Astrocyte (in vitro differentiated cells and primary cell): ENCODE results near the gene SLC2A2. TPM values are rescaled to one million over a fixed set of nuclear protein-coding genes. Genes with fewer than 3 reads are reported as not detected.

Source experiments
- DNase-seq: peaks from one replicate; pipeline ENCODE4 v3.0.0-alpha.2; 2010; ENCODE audit warnings: low read depth
- FAIRE-seq: peaks from 2 replicates; lab custom pipeline; 2011; peaks lifted over from hg19 to GRCh38; lab: Jason Lieb, UNC
- H2AFZ ChIP-seq: 2 replicates; pipeline ENCODE4 v1.6.0; 2012; ENCODE audit warnings: low read depth, low read length, inconsistent platforms
- H3K27ac ChIP-seq: 2 replicates; pipeline ENCODE4 v1.5.1; 2011; ENCODE audit warnings: low read depth, low read length, inconsistent platforms
- H3K27me3 ChIP-seq: 2 replicates; pipeline ENCODE4 v1.6.0; 2011; ENCODE audit warnings: low read length, inconsistent platforms; ENCODE audit not compliant: insufficient read depth
- H3K36me3 ChIP-seq: 2 replicates; pipeline ENCODE4 v1.5.1; 2011; ENCODE audit warnings: low read length, inconsistent platforms; ENCODE audit not compliant: insufficient read depth
- H3K4me1 ChIP-seq: 2 replicates; pipeline ENCODE4 v1.5.1; 2011; ENCODE audit warnings: low read length, inconsistent platforms; ENCODE audit not compliant: insufficient read depth
- H3K4me2 ChIP-seq: 2 replicates; pipeline ENCODE4 v1.6.0; 2012; ENCODE audit warnings: low read length, inconsistent platforms
- H3K4me3 ChIP-seq: 2 replicates; pipeline ENCODE4 v1.5.1; 2011; ENCODE audit warnings: low read depth, mild to moderate bottlenecking, low read length, inconsistent platforms; ENCODE audit not compliant: insufficient read depth
- H3K79me2 ChIP-seq: 2 replicates; pipeline ENCODE4 v1.6.0; 2012; ENCODE audit warnings: mild to moderate bottlenecking, low read length, inconsistent platforms; ENCODE audit not compliant: insufficient read depth
- H3K9ac ChIP-seq: 2 replicates; pipeline ENCODE4 v1.6.0; 2012; ENCODE audit warnings: mild to moderate bottlenecking, low read length, inconsistent platforms
- H3K9me3 ChIP-seq: 2 replicates; pipeline ENCODE4 v1.5.1; 2012; ENCODE audit warnings: low read depth, mild to moderate bottlenecking, low read length, inconsistent platforms; ENCODE audit not compliant: insufficient read depth
- H4K20me1 ChIP-seq: 2 replicates; pipeline ENCODE4 v1.6.0; 2012; ENCODE audit warnings: low read length, inconsistent platforms; ENCODE audit not compliant: insufficient read depth
- H3K27ac Mint-ChIP-seq: one replicate; pipeline ENCODE4 v1.8.0; 2021; ENCODE audit warnings: mild to moderate bottlenecking, mixed read lengths; ENCODE audit not compliant: unreplicated experiment
- H3K27me3 Mint-ChIP-seq: one replicate; pipeline ENCODE4 v1.8.0; 2021; ENCODE audit warnings: low read depth, mixed read lengths; ENCODE audit not compliant: unreplicated experiment
- H3K36me3 Mint-ChIP-seq: one replicate; pipeline ENCODE4 v1.8.0; 2021; ENCODE audit warnings: low read depth, mixed read lengths; ENCODE audit not compliant: unreplicated experiment
- H3K4me1 Mint-ChIP-seq: one replicate; pipeline ENCODE4 v1.8.0; 2021; ENCODE audit warnings: low read depth, mixed read lengths; ENCODE audit not compliant: unreplicated experiment
- H3K4me3 Mint-ChIP-seq: one replicate; pipeline ENCODE4 v1.8.0; 2021; ENCODE audit warnings: mild to moderate bottlenecking, moderate library complexity, mixed read lengths; ENCODE audit not compliant: unreplicated experiment
- H3K9me3 Mint-ChIP-seq: one replicate; pipeline ENCODE4 v1.8.0; 2021; ENCODE audit warnings: mild to moderate bottlenecking, mixed read lengths; ENCODE audit not compliant: unreplicated experiment
- CTCF ChIP-seq: IDR thresholded peaks from 2 replicates; pipeline ENCODE4 v1.5.1; 2011; ENCODE audit warnings: low read depth, mild to moderate bottlenecking, inconsistent platforms, low read length, moderate library complexity; ENCODE audit not compliant: insufficient read depth
- EZH2 ChIP-seq: IDR thresholded peaks from 2 replicates; pipeline ENCODE4 v1.6.1; 2012; ENCODE audit warnings: mild to moderate bottlenecking, low read length, inconsistent platforms; ENCODE audit not compliant: insufficient read depth
- total RNA-seq: library from RNA; stranded (reverse); gene quantifications from 2 replicates; pipeline ENCODE4 v1.2.1, GENCODE V29; 2021

SLC2A2 gene
- total RNA-seq, 1 donor from 2014 or later, result not detected

DNA sequence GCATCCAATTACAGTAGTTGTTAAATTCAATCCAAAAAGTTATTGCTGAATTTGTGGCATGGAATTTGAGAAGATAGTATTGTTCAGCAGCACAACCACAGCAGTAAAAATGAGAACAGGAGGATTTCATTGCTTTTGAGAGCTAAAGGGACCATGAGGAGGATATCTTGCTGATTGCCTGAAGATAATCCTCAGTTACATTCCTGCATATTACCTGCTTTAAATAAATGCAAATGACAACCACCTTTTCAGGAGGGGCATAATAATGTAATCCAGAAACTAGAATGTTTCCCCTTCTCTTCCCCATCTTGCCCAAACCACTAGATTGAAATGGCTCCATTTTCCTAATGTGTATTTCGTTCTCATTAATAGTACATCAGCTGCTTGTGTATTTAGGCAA is 35.2 kb upstream of the SLC2A2 start:
- H4K20me1 ChIP-seq, result no peaks in the 10 kb centered on the region
- TF ChIP-seq EZH2, result no peak
- no peak for TF ChIP-seq CTCF
- Mint-ChIP-seq H3K9me3 (no peaks in the 10 kb centered on the region), H3K4me3 (no peak overlapping the region), H3K27ac (no peak overlapping the region), H3K36me3 (peaks cover 20% of the 10 kb centered on the region), H3K27me3 (no peaks in the 10 kb centered on the region), H3K4me1 (no peaks in the 10 kb centered on the region)
- no peak overlapping the region for H3K9ac ChIP-seq
- H3K4me2 ChIP-seq, result no peak overlapping the region
- no peak overlapping the region for H2AFZ ChIP-seq
- no peak overlapping the region for H3K27ac ChIP-seq
- FAIRE-seq, result no peak
- H3K79me2 ChIP-seq, result no peaks in the 10 kb centered on the region
- no peaks in the 10 kb centered on the region for H3K27me3 ChIP-seq
- H3K4me3 ChIP-seq, result no peak overlapping the region
- no peaks in the 10 kb centered on the region for H3K9me3 ChIP-seq
- no peaks in the 10 kb centered on the region for H3K36me3 ChIP-seq
- DNase-seq, result no peak
- peaks cover 5% of the 10 kb centered on the region for H3K4me1 ChIP-seq

GRCh38 chr3:171059978-171060377 is 33.5 kb upstream of the SLC2A2 start:
- H3K4me1 Mint-ChIP-seq, result peaks cover 4% of the 10 kb centered on the region
- Histone ChIP-seq H3K4me1 (peaks cover 20% of the 10 kb centered on the region), H3K36me3 (no peaks in the 10 kb centered on the region), H2AFZ (no peak overlapping the region), H3K27ac (no peak overlapping the region), H3K79me2 (no peaks in the 10 kb centered on the region), H3K27me3 (no peaks in the 10 kb centered on the region), H4K20me1 (no peaks in the 10 kb centered on the region), H3K4me2 (no peak overlapping the region), H3K9ac (no peak overlapping the region), H3K9me3 (no peaks in the 10 kb centered on the region), H3K4me3 (no peak overlapping the region)
- H3K4me3 Mint-ChIP-seq, result no peak overlapping the region
- DNase-seq (peak; percentile 7), FAIRE-seq (no peak)
- no peak overlapping the region for H3K27ac Mint-ChIP-seq
- H3K9me3 Mint-ChIP-seq, result no peaks in the 10 kb centered on the region
- H3K27me3 Mint-ChIP-seq, result no peaks in the 10 kb centered on the region
- TF ChIP-seq EZH2 (no peak), CTCF (no peak)
- peaks cover 13% of the 10 kb centered on the region for H3K36me3 Mint-ChIP-seq

DNA sequence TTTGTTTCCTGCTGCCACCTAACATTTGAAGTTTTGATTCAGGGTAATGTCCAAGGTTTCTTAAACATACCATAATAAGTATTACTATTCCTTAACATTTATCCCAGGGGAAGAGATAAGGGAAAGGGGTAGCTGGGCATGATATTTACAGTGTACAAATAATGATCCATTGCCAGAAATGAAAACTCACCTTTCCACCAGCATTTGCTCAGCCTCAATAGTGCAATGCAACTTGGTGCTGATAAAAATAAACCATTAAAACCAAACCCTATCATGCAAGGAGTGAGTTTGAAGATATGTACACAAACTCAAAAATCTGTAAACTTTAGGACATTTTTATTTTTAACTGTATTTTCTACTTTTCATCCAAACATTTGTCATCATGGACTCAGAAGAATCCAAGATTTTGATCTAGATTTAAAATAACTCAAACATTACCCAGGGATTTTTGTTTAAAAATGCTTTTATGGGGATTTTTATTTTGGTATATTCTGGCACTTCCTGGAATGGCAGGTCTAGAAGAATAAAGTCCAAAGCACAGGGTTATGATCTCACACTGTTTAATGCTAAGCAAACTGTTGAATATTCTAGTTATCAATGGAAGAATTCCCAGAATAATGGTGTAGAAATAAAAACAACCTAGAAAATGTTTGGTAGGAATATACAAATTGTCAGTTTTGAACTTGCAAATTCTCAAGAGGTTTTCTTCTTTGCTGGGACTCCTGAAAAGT is 32.5 kb upstream of the SLC2A2 start:
- H3K9me3 ChIP-seq, result no peaks in the 10 kb centered on the region
- Mint-ChIP-seq H3K4me1 (peaks cover 7% of the 10 kb centered on the region), H3K36me3 (peaks cover 12% of the 10 kb centered on the region)

More for the DNA sequence above, 32.5 kb upstream of the SLC2A2 start:
- FAIRE-seq (no peak), DNase-seq (no peak)
- H3K27ac Mint-ChIP-seq, result no peak overlapping the region
- H3K4me3 Mint-ChIP-seq, result no peak overlapping the region
- Histone ChIP-seq H3K79me2 (no peaks in the 10 kb centered on the region), H3K4me3 (no peak overlapping the region), H3K4me1 (peaks cover 19% of the 10 kb centered on the region), H3K27me3 (no peaks in the 10 kb centered on the region), H3K4me2 (no peak overlapping the region), H3K36me3 (no peaks in the 10 kb centered on the region), H2AFZ (no peak overlapping the region), H3K9ac (no peak overlapping the region), H3K27ac (no peak overlapping the region), H4K20me1 (no peaks in the 10 kb centered on the region)
- TF ChIP-seq CTCF, result no peak
- TF ChIP-seq EZH2, result no peak
- H3K27me3 Mint-ChIP-seq, result no peaks in the 10 kb centered on the region
- H3K9me3 Mint-ChIP-seq, result no peaks in the 10 kb centered on the region
